ACC112 (cell line): ENCODE data around the gene KRT84.

Experiments
- H2AFZ ChIP-seq: fragments of 200-600 bp; sonication (generic); one replicate; pipeline ENCODE4 v1.6.0; 2017; ENCODE audit warnings: antibody characterized with exemption, low read length; ENCODE audit not compliant: unreplicated experiment
- H3K27ac ChIP-seq: fragments of 200-600 bp; sonication (generic); 2 replicates; pipeline ENCODE4 v1.5.1; 2014; ENCODE audit warnings: low read depth, mild to moderate bottlenecking, antibody characterized with exemption, low read length, moderate library complexity
- H3K27me3 ChIP-seq: fragments of 200-600 bp; sonication (generic); 2 replicates; pipeline ENCODE4 v1.6.1; 2014; ENCODE audit warnings: mild to moderate bottlenecking, antibody characterized with exemption, low read length, moderate library complexity, mixed read lengths; ENCODE audit not compliant: insufficient read depth
- H3K36me3 ChIP-seq: fragments of 200-600 bp; sonication (generic); 2 replicates; pipeline ENCODE4 v1.6.1; 2016; ENCODE audit warnings: mild to moderate bottlenecking, antibody characterized with exemption, low read length, moderate library complexity, mixed read lengths; ENCODE audit not compliant: insufficient read depth
- H3K4me1 ChIP-seq: fragments of 200-600 bp; sonication (generic); one replicate; pipeline ENCODE4 v1.6.1; 2016; ENCODE audit warnings: low read length, mixed read lengths; ENCODE audit not compliant: insufficient read depth, unreplicated experiment, control insufficient read depth
- H3K4me3 ChIP-seq: fragments of 200-600 bp; sonication (generic); 2 replicates; pipeline ENCODE4 v1.5.1; 2014; ENCODE audit warnings: mild to moderate bottlenecking, low read depth, low read length
- H3K79me2 ChIP-seq: fragments of 200-600 bp; sonication (generic); one replicate; pipeline ENCODE4 v1.6.0; 2016; ENCODE audit warnings: low read length; ENCODE audit not compliant: control insufficient read depth, unreplicated experiment, insufficient read depth

KRT84 gene

DNA sequence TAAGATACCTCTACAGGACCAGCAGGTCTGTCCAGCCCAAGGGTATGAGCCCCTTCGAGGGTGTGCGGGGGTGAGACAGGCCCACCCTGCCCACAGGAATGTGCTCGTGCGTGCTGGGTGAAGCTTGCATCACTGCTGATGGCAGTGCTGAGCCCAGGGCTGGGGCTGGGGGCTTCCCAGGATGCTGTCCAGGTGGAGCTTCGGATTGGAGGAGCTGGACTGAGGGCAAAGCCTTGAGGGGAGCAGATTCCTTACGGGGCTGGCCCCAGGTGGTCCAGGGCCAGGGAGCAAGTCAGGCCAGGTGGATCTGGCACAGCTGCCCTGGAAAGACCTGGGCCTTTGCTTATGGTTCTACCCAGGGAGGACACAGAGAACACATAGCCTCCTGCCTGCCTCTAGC lies 15.6 kb downstream of the KRT84 start:
- peaks cover 11% of the 10 kb centered on the region for H3K27me3 ChIP-seq
- no peak overlapping the region for H3K27ac ChIP-seq
- H3K4me1 ChIP-seq, result no peaks in the 10 kb centered on the region
- H3K36me3 ChIP-seq, result no peaks in the 10 kb centered on the region
- H3K79me2 ChIP-seq, result no peaks in the 10 kb centered on the region
- no peak overlapping the region for H2AFZ ChIP-seq
- no peak overlapping the region for H3K4me3 ChIP-seq

DNA sequence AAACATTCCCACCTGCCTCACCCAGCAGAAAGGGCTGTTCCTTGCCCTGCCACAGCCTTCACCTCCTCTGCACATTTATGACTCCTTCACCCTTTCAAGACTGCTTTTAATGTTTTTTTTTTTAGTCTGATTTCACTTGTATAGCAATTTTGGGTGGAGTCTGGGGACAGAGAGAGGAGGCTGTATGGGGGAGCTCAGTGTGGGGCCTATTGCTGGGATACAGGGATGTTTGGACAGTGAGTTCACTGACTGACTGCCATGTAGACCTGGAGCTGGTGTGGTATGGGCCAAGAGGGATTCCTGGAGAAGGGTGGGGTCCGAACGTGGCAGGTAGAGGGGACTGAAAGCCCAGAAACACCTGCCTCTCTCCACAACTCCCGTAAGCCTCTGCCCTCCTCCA lies 16.2 kb downstream of the KRT84 start:
- Histone ChIP-seq H3K36me3 (no peaks in the 10 kb centered on the region), H3K27me3 (peaks cover 11% of the 10 kb centered on the region), H3K4me1 (no peaks in the 10 kb centered on the region)

DNA sequence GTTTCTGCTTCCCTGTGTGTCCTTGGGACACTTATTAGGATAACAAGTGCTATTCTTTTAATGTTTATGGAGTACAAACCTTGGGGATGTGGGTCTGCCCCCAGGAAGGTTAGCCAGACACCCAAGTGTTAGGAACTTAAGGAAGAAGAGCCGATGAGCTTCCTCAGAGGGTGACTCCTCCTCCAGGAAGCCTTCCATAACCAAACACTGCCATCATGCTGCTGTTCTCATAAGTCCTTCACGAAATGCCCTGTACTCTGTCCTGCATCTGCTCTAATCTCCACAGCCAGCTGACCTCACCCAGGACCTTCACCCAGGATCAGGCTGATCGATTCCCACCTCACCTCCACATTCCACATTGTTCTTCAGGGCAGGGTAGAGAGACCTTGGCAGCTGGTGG lies 16.9 kb downstream of the KRT84 start:
- no peaks in the 10 kb centered on the region for H3K79me2 ChIP-seq
- no peak overlapping the region for H2AFZ ChIP-seq
- H3K4me1 ChIP-seq, result no peaks in the 10 kb centered on the region
- peaks cover 11% of the 10 kb centered on the region for H3K27me3 ChIP-seq
- no peak overlapping the region for H3K27ac ChIP-seq
- no peaks in the 10 kb centered on the region for H3K36me3 ChIP-seq
- no peak overlapping the region for H3K4me3 ChIP-seq

More for the DNA sequence above, 16.2 kb downstream of the KRT84 start:
- Histone ChIP-seq H3K4me3 (no peak overlapping the region), H2AFZ (no peak overlapping the region), H3K79me2 (no peaks in the 10 kb centered on the region), H3K27ac (no peak overlapping the region)

DNA sequence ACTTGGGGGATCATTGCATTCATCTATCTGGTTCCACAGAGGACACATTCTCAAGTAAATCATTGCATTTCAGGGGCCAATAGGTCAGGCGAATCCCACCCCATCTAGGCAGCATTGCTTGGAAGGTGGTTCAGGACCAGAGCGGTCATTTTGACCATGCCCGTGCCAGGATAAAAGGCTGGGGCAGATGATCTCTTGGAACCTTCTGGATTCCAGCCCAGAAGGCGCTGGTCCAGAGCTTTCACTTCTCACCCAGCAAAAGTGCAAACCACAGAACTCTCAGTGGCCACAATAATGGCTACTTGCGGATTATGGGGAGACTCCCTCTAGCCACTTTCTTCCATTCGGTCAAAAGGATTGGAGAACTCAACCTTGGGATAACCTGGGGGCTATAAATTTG lies 17.6 kb downstream of the KRT84 start:
- H3K36me3 ChIP-seq, result no peaks in the 10 kb centered on the region
- peaks cover 11% of the 10 kb centered on the region for H3K27me3 ChIP-seq
- no peak overlapping the region for H3K4me3 ChIP-seq
- H3K27ac ChIP-seq, result no peak overlapping the region
- H3K4me1 ChIP-seq, result no peaks in the 10 kb centered on the region
- H2AFZ ChIP-seq, result no peak overlapping the region
- H3K79me2 ChIP-seq, result no peaks in the 10 kb centered on the region

DNA sequence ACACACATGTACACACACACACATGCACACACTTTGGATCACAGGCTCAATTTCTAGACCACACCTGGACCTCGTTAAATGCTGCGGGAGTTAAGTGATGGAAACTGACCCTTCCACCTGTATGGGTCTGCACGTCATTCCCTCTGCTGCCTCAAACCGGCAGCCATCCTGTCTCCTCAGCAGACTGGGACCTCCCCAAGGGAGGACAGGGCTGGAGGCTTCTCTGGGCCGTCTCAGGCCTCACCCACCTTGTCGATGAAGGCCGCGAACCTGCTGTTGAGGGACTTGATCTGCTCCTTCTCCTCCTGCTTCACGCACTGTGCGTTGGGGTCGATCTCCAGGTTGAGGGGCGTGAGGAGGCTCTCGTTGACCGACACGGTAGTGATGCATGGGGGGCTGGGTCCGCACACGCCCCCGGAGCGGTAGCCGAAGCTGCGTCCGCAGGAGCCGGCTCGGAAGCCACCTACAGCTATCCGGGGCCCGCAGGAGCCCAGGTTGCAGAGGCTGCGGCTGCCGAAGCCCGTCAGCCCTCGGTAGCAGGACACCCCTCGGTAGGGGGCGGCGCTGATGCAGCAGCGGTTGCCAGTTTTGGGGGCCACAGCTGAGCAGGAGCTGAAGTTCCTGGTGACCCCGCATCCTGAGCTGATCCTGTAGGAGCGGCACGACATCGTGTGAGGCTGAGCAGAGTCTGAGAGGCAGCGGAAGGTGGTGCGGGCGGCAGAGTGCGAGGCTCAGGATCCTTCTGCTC lies 18.5 kb downstream of the KRT84 start, which contains the start of gene KRT85:
Gene KRT85 (minus strand): TSS at position 744 of the 748 bp plus-strand sequence. CDS start 76 bp downstream, at position 668.
- Histone ChIP-seq H3K4me1 (no peaks in the 10 kb centered on the region), H3K27me3 (peaks cover 11% of the 10 kb centered on the region), H3K27ac (no peak within 1 kb of the TSS), H3K36me3 (no peaks in the 10 kb centered on the region), H3K4me3 (no peak within 1 kb of the TSS), H3K79me2 (no peaks in the 10 kb centered on the region), H2AFZ (no peak within 1 kb of the TSS)

DNA sequence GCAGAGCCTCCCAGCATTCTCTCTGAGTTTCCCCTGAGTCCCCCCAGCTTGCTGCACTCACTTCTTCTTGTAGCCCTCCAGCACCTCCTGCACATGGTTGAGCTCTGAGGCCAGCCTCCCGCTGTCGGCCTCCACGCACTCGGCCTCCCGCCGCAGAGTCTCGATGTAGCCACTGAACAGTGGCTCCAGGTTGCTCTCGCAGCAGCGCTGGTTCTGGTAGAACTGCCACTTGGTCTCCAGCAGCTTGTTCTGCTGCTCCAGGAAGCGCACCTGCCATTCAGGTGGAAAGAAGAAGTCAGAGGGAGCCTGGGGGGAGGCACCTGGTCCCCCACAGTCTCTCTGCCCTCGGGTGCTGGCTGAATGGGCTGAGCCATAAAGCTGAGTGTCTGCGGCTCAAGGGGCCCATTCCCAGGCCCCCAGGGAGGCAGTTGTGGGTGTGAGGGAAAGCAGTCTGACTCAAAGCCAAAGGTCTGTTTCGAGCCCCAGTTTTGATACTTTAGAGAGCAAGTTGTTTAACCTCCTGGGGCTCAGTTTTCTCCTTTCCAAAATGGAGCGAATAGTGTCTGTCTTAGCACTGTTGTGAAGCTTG lies 20.5 kb downstream of the KRT84 start:
- H3K4me1 ChIP-seq, result no peaks in the 10 kb centered on the region
- H3K27me3 ChIP-seq, result peaks cover 11% of the 10 kb centered on the region
- no peaks in the 10 kb centered on the region for H3K79me2 ChIP-seq
- H3K36me3 ChIP-seq, result no peaks in the 10 kb centered on the region
- H3K27ac ChIP-seq, result no peak overlapping the region
- H2AFZ ChIP-seq, result no peak overlapping the region
- H3K4me3 ChIP-seq, result no peak overlapping the region

DNA sequence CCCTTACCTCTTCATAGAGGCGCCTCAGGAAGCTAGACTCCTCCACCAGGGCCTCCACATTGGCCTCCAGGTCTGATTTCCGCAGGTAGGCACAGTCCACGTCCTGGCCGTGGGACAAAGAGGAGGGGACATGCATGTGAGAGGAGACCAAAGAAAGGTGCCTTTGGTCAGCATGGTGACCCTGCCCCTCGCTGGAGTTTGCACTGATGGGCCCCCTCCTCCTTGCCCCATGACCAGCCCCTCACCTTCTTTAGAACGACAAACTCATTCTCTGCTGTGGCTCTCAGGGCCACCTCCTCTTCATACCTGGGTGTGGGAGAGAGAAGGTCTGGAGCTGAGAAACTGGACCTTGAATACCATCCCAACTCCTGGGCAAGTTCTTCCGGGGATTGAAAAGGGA lies 21.4 kb downstream of the KRT84 start:
- H3K27ac ChIP-seq, result no peak overlapping the region
- H3K79me2 ChIP-seq, result no peaks in the 10 kb centered on the region
- no peaks in the 10 kb centered on the region for H3K4me1 ChIP-seq
- H2AFZ ChIP-seq, result no peak overlapping the region
- H3K36me3 ChIP-seq, result no peaks in the 10 kb centered on the region
- peaks cover 11% of the 10 kb centered on the region for H3K27me3 ChIP-seq
- no peak overlapping the region for H3K4me3 ChIP-seq

DNA sequence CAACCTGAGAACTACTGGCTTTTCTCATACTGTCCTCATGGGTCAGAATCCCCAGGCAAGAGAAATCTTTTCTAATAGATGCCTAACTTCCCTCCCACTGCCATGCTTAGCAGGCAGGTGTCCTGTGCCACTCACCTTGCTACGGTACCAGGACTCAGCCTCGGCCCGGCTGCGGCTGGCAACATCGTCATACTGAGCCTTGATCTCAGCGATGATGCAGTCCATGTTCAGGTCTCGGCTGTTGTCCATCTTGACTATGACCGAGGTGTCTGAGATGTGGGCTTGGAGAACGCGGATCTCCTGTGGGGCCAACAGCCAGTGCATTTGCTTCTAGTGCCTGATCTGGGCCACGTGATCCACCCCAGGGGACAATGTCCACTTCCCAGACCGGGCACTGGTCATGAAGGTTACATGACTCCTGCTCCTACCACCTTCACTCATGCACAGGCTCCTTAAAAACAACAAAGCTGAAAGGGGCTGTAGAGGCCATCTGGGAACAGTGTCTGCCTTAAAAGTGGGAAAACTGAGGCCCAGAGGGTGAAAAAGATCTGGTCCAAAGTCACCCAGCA lies 22.3 kb downstream of the KRT84 start:
- Histone ChIP-seq H3K36me3 (no peaks in the 10 kb centered on the region), H3K27me3 (peaks cover 4% of the 10 kb centered on the region), H3K4me1 (peaks cover 4% of the 10 kb centered on the region), H2AFZ (no peak overlapping the region), H3K4me3 (no peak overlapping the region), H3K79me2 (no peaks in the 10 kb centered on the region), H3K27ac (no peak overlapping the region)

DNA sequence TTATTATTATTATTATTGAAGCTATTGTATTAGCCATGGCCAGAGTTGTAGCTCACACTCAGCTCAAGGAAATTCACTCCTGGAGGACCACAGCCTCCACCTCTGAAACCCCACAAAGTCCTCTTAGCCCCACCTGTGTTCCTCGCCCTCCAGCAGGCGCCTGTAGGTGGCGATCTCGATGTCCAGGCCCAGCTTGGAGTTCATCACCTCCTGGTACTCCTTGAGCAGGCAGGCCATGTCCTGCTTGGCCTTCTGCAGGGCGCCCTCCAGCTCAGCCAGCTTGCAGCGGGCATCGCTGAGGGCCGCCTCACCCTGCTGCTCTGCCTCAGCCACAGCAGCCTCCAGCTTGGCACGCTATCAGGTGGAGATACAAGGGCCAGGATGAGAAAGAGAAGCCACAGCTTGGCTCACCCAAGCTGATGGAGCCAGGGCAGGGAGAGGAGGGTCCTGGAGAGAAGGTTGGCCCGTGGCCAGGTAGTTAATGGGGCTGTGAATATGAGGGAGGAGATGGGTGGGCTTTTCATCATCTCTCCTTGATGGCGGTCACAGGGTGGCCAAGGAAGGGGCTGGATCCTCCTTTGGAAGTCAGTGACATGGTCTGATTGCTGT lies 23.2 kb downstream of the KRT84 start:
- peaks cover 4% of the 10 kb centered on the region for H3K4me1 ChIP-seq
- H3K79me2 ChIP-seq, result no peaks in the 10 kb centered on the region
- no peak overlapping the region for H3K27ac ChIP-seq
- H3K4me3 ChIP-seq, result no peak overlapping the region
- no peaks in the 10 kb centered on the region; the same call in 1 of the 2 replicates for H3K27me3 ChIP-seq
- H2AFZ ChIP-seq, result no peak overlapping the region
- no peaks in the 10 kb centered on the region for H3K36me3 ChIP-seq

DNA sequence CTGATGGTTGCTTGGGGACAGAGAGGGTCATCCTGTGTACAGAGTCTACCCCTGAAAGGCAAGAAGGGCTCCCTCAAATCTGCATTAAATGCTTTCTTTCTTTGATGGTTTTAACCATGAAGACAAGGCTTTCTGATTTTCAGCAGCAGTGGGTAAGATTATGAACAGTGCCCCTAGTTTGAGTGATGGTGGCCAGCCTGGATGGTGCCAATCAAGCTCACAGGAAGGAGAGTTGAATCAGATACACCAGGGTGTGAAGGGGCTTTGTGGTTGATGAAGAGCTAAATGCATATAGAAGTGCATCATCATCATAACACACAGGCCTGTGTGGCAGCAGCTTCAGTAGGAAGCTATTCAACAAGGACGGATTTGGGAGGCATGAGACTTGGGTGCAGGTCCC lies 23.9 kb downstream of the KRT84 start:
- Histone ChIP-seq H3K4me1 (peaks cover 4% of the 10 kb centered on the region), H3K4me3 (no peak overlapping the region), H3K36me3 (no peaks in the 10 kb centered on the region), H3K79me2 (no peaks in the 10 kb centered on the region), H2AFZ (no peak overlapping the region), H3K27ac (no peak overlapping the region), H3K27me3 (no peaks in the 10 kb centered on the region; the same call in 1 of the 2 replicates)
